ENCODE results near the gene TNIK. TPM values are rescaled to one million over a fixed set of nuclear protein-coding genes. Genes with fewer than 3 reads are reported as not detected.

Gene TNIK
- total and polyA plus RNA-seq, 2 experiments from 2014 or later: 14.6 to 34.3 TPM

- no peak for TF ChIP-seq ZNF462 (CRISPR knock-in tag; IDR thresholded peaks at IDR 0.05)
- no peak for TF ChIP-seq CTCF (conservative IDR thresholded peaks at IDR 0.05; ENCODE audit: low read depth in 2 of 2)
- no peak for TF ChIP-seq JUNB (IDR thresholded peaks at IDR 0.05; ENCODE audit: unreplicated experiment)
- TF ChIP-seq EZH2phosphoT487 (IDR thresholded peaks at IDR 0.05; ENCODE audit: unreplicated experiment): no peak
Measured at GRCh38 chr3:171160325-171160724, 299.9 kb downstream of the TNIK start (continued).

- no peaks in the 10 kb centered on the region for H3K4me1 ChIP-seq (ENCODE audit: insufficient read depth)
- H3K4me3 ChIP-seq: no peak overlapping the region
- ATAC-seq (no peak), DNase-seq (ENCODE audit: low spot score) (no peak)
- no peak overlapping the region for H3K27ac ChIP-seq (ENCODE audit: low read depth)
- H3K4me3 Mint-ChIP-seq: no peak overlapping the region
- no peaks in the 10 kb centered on the region; the same call in 2 of the 3 replicates for H3K4me1 Mint-ChIP-seq
- H3K27me3 ChIP-seq (ENCODE audit: insufficient read depth): no peaks in the 10 kb centered on the region
- H3K27me3 Mint-ChIP-seq (ENCODE audit: insufficient read depth, low read depth, poor library complexity): peaks cover 5% of the 10 kb centered on the region
- peaks cover 7% of the 10 kb centered on the region for H3K9me3 Mint-ChIP-seq
- H3F3A ChIP-seq (replicated peaks; ENCODE audit: low read depth): no peaks in the 10 kb centered on the region
- H3K36me3 Mint-ChIP-seq (ENCODE audit: low read depth): peaks cover 70% of the 10 kb centered on the region
- H3K4me2 ChIP-seq: no peak overlapping the region
- no peaks in the 10 kb centered on the region for H3K9me2 ChIP-seq (ENCODE audit: insufficient read depth)
- H3K36me3 ChIP-seq (ENCODE audit: insufficient read depth): peaks cover 8% of the 10 kb centered on the region; the same call in 1 of the 2 replicates
- no peak overlapping the region for H2AFZ ChIP-seq
- no peaks in the 10 kb centered on the region for H3K79me2 ChIP-seq (replicated peaks; ENCODE audit: insufficient read depth)
- no peak overlapping the region for H3K27ac Mint-ChIP-seq
- H4K20me1 ChIP-seq (replicated peaks; ENCODE audit: insufficient read depth): no peaks in the 10 kb centered on the region
- TF ChIP-seq REST (IDR thresholded peaks at IDR 0.05; ENCODE audit: unreplicated experiment) (no peak), JUNB (IDR thresholded peaks at IDR 0.05; ENCODE audit: unreplicated experiment) (no peak), CTCF (conservative IDR thresholded peaks at IDR 0.05; ENCODE audit: low read depth in 2 of 2) (no peak), EZH2phosphoT487 (IDR thresholded peaks at IDR 0.05; ENCODE audit: unreplicated experiment) (no peak), ZNF114 (CRISPR knock-in tag; IDR thresholded peaks at IDR 0.05) (no peak), EZH2 (IDR thresholded peaks at IDR 0.05; ENCODE audit: low read depth, unreplicated experiment) (no peak), STAT1 (IDR thresholded peaks at IDR 0.05; ENCODE audit: unreplicated experiment) (no peak), NANOG (IDR thresholded peaks at IDR 0.05; ENCODE audit: borderline replicate concordance) (no peak), CREB1 (CRISPR knock-in tag; IDR thresholded peaks at IDR 0.05; ENCODE audit: low read depth) (no peak), POLR2AphosphoS5 (IDR thresholded peaks at IDR 0.05; ENCODE audit: low read depth) (no peak), ZNF331 (CRISPR knock-in tag; IDR thresholded peaks at IDR 0.05; ENCODE audit: low read depth) (no peak)
Measured at GRCh38 chr3:171159822-171160157, 300.4 kb downstream of the TNIK start.
